H9 (cell line): ENCODE results near the gene KCTD18. TPM values are rescaled to one million over a fixed set of nuclear protein-coding genes. Genes with fewer than 3 reads are reported as not detected.

Experiments
- DNase-seq: peaks from one replicate; pipeline ENCODE4 v3.0.0-alpha.2; 2017
- H2AFZ ChIP-seq: one replicate; pipeline ENCODE4 v1.6.1; 2013; ENCODE audit warnings: mild to moderate bottlenecking, low read length, control low read depth, moderate library complexity
- H2AK5ac ChIP-seq: 2 replicates; pipeline ENCODE4 v1.6.1; 2013; ENCODE audit warnings: low read length, control low read depth, mixed read lengths; ENCODE audit not compliant: insufficient read length
- H2BK120ac ChIP-seq: one replicate; pipeline ENCODE4 v1.6.1; 2013; ENCODE audit warnings: low read depth, mild to moderate bottlenecking, low read length, control low read depth, inconsistent platforms; ENCODE audit not compliant: poor library complexity, severe bottlenecking
- H2BK12ac ChIP-seq: 2 replicates; pipeline ENCODE4 v1.6.1; 2013; ENCODE audit warnings: low read length, control low read depth, mixed read lengths, low read depth; ENCODE audit not compliant: insufficient read length
- H2BK15ac ChIP-seq: 2 replicates; pipeline ENCODE4 v1.6.1; 2013; ENCODE audit warnings: low read depth, low read length, control low read depth
- H2BK20ac ChIP-seq: one replicate; pipeline ENCODE4 v1.6.1; 2013; ENCODE audit warnings: low read depth, mild to moderate bottlenecking, low read length, control low read depth, inconsistent platforms; ENCODE audit not compliant: poor library complexity, severe bottlenecking
- H2BK5ac ChIP-seq: 2 replicates; pipeline ENCODE4 v1.6.1; 2013; ENCODE audit warnings: low read length, control low read depth, mixed read lengths; ENCODE audit not compliant: insufficient read length
- H3K14ac ChIP-seq: 2 replicates; pipeline ENCODE4 v1.6.1; 2013; ENCODE audit warnings: low read length, control low read depth; ENCODE audit not compliant: insufficient read depth
- H3K18ac ChIP-seq: 2 replicates; pipeline ENCODE4 v1.6.1; 2013; ENCODE audit warnings: low read depth, mild to moderate bottlenecking, mixed read lengths, low read length, control low read depth; ENCODE audit not compliant: insufficient read length
- H3K23ac ChIP-seq: 2 replicates; pipeline ENCODE4 v1.6.1; 2013; ENCODE audit warnings: low read length, control low read depth, mixed read lengths, low read depth; ENCODE audit not compliant: insufficient read length
- H3K23me2 ChIP-seq: 2 replicates; pipeline ENCODE4 v1.6.1; 2013; ENCODE audit warnings: low read depth, mild to moderate bottlenecking, mixed read lengths, low read length, control low read depth; ENCODE audit not compliant: insufficient read length, poor library complexity, severe bottlenecking
- H3K27ac ChIP-seq: 2 replicates; pipeline ENCODE4 v1.5.1; 2013; ENCODE audit warnings: low read length, control low read depth, mixed read lengths, low read depth; ENCODE audit not compliant: insufficient read length
- H3K27me3 ChIP-seq: 2 replicates; pipeline ENCODE4 v1.6.1; 2013; ENCODE audit warnings: low read length, control low read depth, inconsistent platforms; ENCODE audit not compliant: insufficient read depth
- H3K4ac ChIP-seq: 2 replicates; pipeline ENCODE4 v1.6.1; 2013; ENCODE audit warnings: low read depth, mild to moderate bottlenecking, control low read depth, inconsistent platforms, low read length, moderate library complexity
- H3K4me1 ChIP-seq: 2 replicates; pipeline ENCODE4 v1.6.1; 2013; ENCODE audit warnings: low read length, control low read depth, inconsistent platforms; ENCODE audit not compliant: insufficient read depth
- H3K4me2 ChIP-seq: 2 replicates; pipeline ENCODE4 v1.6.1; 2013; ENCODE audit warnings: low read length, control low read depth, mixed read lengths; ENCODE audit not compliant: insufficient read length, insufficient read depth
- H3K56ac ChIP-seq: 2 replicates; pipeline ENCODE4 v1.6.1; 2013; ENCODE audit warnings: low read depth, mild to moderate bottlenecking, mixed read lengths, low read length, control low read depth; ENCODE audit not compliant: insufficient read length
- H3K79me1 ChIP-seq: 2 replicates; pipeline ENCODE4 v1.6.1; 2013; ENCODE audit warnings: low read depth, mild to moderate bottlenecking, moderate library complexity, low read length, control low read depth, inconsistent platforms; ENCODE audit not compliant: insufficient read depth, poor library complexity, severe bottlenecking
- H3K79me2 ChIP-seq: 2 replicates; pipeline ENCODE4 v1.6.1; 2013; ENCODE audit warnings: low read length, control low read depth, inconsistent platforms; ENCODE audit not compliant: insufficient read depth
- H3K9ac ChIP-seq: 2 replicates; pipeline ENCODE4 v1.6.1; 2013; ENCODE audit warnings: low read length, control low read depth, mixed read lengths; ENCODE audit not compliant: insufficient read length; ENCODE audit errors: extremely low read depth
- H3K9me3 ChIP-seq: one replicate; pipeline ENCODE4 v1.6.1; 2013; ENCODE audit warnings: low read depth, low read length, inconsistent platforms; ENCODE audit not compliant: control insufficient read depth
- H3T11ph ChIP-seq: one replicate; pipeline ENCODE4 v1.6.1; 2013; ENCODE audit warnings: mild to moderate bottlenecking, low read length, control low read depth, inconsistent platforms
- H4K20me1 ChIP-seq: one replicate; pipeline ENCODE4 v1.6.1; 2013; ENCODE audit not compliant: control insufficient read depth, insufficient read length, insufficient read depth
- H4K5ac ChIP-seq: 2 replicates; pipeline ENCODE4 v1.6.1; 2013; ENCODE audit warnings: low read depth, mild to moderate bottlenecking, mixed read lengths, low read length, control low read depth; ENCODE audit not compliant: insufficient read length
- H4K8ac ChIP-seq: replicated peaks from 2 replicates; pipeline ENCODE4 v1.6.1; 2013; ENCODE audit warnings: low read length, control low read depth, mixed read lengths, low read depth; ENCODE audit not compliant: insufficient read length
- H4K91ac ChIP-seq: 2 replicates; pipeline ENCODE4 v1.6.1; 2013; ENCODE audit warnings: low read depth, mild to moderate bottlenecking, moderate library complexity, mixed read lengths, low read length, control low read depth; ENCODE audit not compliant: insufficient read length
- H3K27ac Mint-ChIP-seq, 3 experiments: 2 replicates in 2 of 3; 3 replicates in 1 of 3; pipeline ENCODE4 v1.8.0; 2020 to 2021; ENCODE audit warnings: mixed read lengths in 3 of 3, mild to moderate bottlenecking in 1 of 3, moderate library complexity in 1 of 3
- H3K27me3 Mint-ChIP-seq: 2 replicates; pipeline ENCODE4 v1.8.0; 2021; ENCODE audit warnings: low read depth, mild to moderate bottlenecking, moderate library complexity, mixed read lengths
- H3K36me3 Mint-ChIP-seq, 3 experiments: 2 replicates in 2 of 3; 3 replicates in 1 of 3; pipeline ENCODE4 v1.8.0; 2020 to 2021; ENCODE audit warnings: low read depth in 3 of 3, mixed read lengths in 3 of 3; ENCODE audit not compliant: insufficient read depth in 1 of 3
- H3K4me1 Mint-ChIP-seq, 2 experiments: 2 replicates each; pipeline ENCODE4 v1.8.0; 2020; ENCODE audit warnings: mixed read lengths in 2 of 2
- H3K4me3 Mint-ChIP-seq, 2 experiments: 2 replicates in 1 of 2; 3 replicates in 1 of 2; pipeline ENCODE4 v1.8.0; 2020 to 2021; ENCODE audit warnings: mild to moderate bottlenecking in 2 of 2, mixed read lengths in 2 of 2, moderate library complexity in 1 of 2
- H3K9me3 Mint-ChIP-seq, 2 experiments: 2 replicates in 1 of 2; 3 replicates in 1 of 2; pipeline ENCODE4 v1.8.0; 2020; ENCODE audit warnings: mild to moderate bottlenecking in 2 of 2, mixed read lengths in 2 of 2, moderate library complexity in 1 of 2
- CTCF ChIP-seq: fragments of 200-600 bp; sonication (generic); conservative IDR thresholded peaks from 3 replicates; pipeline ENCODE4 v1.8.0; 2021; ENCODE audit warnings: antibody characterized with exemption, mild to moderate bottlenecking
- WGBS: extraction: QIAGEN DNeasy Blood & Tissue Kit; methylation state at CpG from one replicate; pipeline ENCODE4 v1.1.7; 2013; ENCODE audit warnings: missing lambda C conversion rate, low lambda C conversion rate, mixed read lengths; ENCODE audit not compliant: insufficient read length; ENCODE audit errors: extremely low coverage; 5-methylcytosine and 5-hydroxymethylcytosine counted together
- total RNA-seq: library from RNA; stranded (reverse); gene quantifications from 2 replicates; pipeline ENCODE4 v1.2.1, GENCODE V29; 2021

The KCTD18 gene
- total RNA-seq, 1 experiment from 2014 or later, result 4.9 TPM

- H4K8ac ChIP-seq, result no peak overlapping the region
- H3K27me3 Mint-ChIP-seq, result no peaks in the 10 kb centered on the region
- no peak overlapping the region for H2AK5ac ChIP-seq
- no peak for DNase-seq
- no peak overlapping the region for H4K5ac ChIP-seq
- H3K27ac ChIP-seq, result no peak overlapping the region
- no peaks in the 10 kb centered on the region for H3K79me2 ChIP-seq
- H2BK20ac ChIP-seq, result no peak overlapping the region
- peaks cover 8 to 13% of the 10 kb centered on the region in 2 experiments for H3K4me1 Mint-ChIP-seq
- TF ChIP-seq CTCF, result no peak
- no peaks in the 10 kb centered on the region for H3K23me2 ChIP-seq
- no peak overlapping the region for H4K91ac ChIP-seq
- H3K9me3 ChIP-seq, result no peaks in the 10 kb centered on the region
- H4K20me1 ChIP-seq, result no peaks in the 10 kb centered on the region
- H2AFZ ChIP-seq, result no peak overlapping the region
- H2BK15ac ChIP-seq, result no peak overlapping the region
- no peak overlapping the region for H3K14ac ChIP-seq
- H3K9ac ChIP-seq, result no peak overlapping the region
- no peak overlapping the region for H3K4me3 Mint-ChIP-seq
- H2BK12ac ChIP-seq, result no peak overlapping the region
- no peak overlapping the region for H2BK5ac ChIP-seq
- peaks cover 3 to 17% (median 4%) of the 10 kb centered on the region in 3 experiments; a peak in 5 of 7 replicates for H3K36me3 Mint-ChIP-seq
- H3K27ac Mint-ChIP-seq, result no peak overlapping the region
- no peak overlapping the region for H3K56ac ChIP-seq
- H2BK120ac ChIP-seq, result no peak overlapping the region
- H3K27me3 ChIP-seq, result no peaks in the 10 kb centered on the region
- H3K4me2 ChIP-seq, result no peak overlapping the region
- H3K79me1 ChIP-seq, result no peaks in the 10 kb centered on the region
- peaks cover 6% of the 10 kb centered on the region; the same call in 1 of the 2 replicates for H3K4me1 ChIP-seq
- WGBS, result no CpG with 5 or more reads among the region's 5 CpGs
- H3K18ac ChIP-seq, result no peak overlapping the region
- no peak overlapping the region for H3K23ac ChIP-seq
- no peaks in the 10 kb centered on the region for H3K9me3 Mint-ChIP-seq
- no peak overlapping the region for H3K4ac ChIP-seq
- no peak overlapping the region for H3T11ph ChIP-seq
Measured at GRCh38 chr2:200453853-200454534, 55.9 kb downstream of the KCTD18 start.
